ENCODE data around the gene BRD7.

BRD7 gene

DNA sequence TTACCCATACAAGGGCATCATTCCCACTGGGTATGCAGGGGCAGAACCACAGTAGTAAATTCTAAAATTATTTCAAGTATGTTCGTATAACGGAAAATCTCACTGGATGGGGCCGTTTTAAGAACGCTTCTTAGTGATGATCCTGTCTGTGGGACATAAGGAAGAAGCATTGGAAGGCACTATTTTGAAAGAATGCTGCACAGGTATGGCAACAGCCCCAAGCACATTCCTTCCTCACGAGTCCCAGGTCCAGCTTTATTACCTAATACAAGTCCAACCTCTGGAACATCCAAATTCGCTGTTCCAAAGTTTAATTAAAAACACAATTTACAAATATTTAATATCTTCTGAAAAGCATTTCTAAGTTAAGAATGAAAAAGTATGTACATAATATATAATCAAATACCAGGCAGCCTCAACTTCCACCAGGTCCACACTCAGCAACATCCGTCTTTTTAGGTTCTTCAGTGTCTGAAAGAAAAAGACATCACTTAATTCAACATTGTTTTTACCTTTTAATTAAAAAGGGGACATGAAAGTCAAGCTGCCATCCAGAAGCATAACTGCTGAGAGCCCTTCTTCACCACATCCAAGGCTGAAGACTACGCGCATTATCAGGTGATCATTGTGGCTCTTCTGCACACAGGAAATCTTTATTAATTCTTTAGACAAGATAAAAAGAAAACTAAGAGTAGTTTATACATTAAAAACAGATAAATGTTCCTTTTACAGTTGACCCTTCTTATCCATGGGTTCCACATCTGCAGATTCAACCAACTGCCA, 49.8 kb downstream of the BRD7 start:
- DNase-seq (ENCODE audit: low spot score): no peak

DNA sequence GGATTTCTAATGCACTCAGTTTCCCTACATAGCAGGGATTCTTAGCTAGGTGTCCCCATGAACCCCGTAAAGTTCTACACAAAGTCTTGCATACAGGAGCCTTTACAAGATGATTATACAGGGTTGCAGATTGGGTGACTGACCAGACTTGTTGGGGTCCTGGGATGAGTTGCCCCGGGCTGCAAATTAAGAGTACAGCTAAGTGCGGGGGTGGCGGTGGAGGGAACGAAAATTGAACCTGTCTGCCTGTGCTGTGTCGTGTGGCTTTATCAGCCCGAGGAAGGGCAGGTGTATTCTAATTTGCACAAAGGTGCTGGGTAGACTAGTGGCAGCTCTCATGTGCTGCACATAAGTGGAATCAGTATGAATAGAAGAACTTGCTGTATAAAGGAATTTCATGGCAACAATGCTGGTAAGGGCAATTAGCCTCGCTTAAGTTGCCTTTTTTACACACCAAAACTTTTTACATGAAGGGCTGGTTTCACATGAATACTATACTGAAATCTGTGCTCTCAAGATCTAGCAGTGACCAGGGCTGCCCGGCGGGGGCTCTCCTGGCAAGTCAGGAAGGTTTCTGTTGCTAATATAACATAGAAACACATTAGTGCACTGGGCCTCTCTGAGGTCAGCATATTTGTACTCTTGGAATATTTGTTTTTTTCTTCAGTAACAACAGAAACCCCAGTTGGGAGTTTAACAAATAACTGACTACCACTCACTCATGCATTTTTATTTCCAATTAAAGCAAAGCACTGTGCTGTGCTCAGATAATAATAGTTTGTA, 51.7 kb downstream of the BRD7 start:
- no peak for DNase-seq (ENCODE audit: low spot score)

DNA sequence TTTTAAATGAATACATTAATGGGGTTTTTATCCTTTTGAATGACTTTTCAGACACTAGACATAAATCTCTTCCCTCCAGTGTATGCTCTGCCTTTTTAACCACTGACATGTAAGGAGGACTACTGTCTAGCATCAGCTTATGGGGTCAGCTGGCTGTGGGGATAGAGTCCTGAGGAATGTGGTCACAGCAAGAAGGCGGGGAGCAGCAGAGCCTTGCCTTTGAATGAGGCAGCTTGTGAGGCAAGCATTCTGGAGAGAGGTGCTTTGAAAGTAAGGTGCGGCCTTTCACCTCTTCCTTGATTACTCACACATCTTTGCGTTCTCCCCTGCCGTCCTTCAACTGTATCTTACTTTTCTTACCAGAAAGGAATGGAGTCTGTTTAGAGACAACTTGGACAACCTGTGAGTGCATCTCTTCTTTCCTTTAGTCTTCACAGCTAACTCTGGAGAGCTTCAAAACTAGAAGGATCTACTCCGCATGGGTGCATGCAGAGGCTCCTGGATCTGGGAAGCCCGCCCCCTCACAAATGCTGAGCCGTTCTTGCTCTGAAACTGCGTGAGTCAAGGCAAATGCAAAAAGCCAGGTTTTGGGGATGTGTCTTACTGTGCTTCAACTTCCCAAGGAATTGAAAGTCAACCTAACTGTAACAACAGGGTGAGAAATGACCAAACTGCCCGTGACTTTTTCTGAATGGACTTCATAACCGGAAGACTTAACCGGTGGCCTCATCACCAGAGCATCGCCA, 52.5 kb downstream of the BRD7 start:
- DNase-seq (ENCODE audit: low spot score): peak; percentile 49

GRCh38 chr16:50315346-50315997, 53.3 kb downstream of the BRD7 start:
- no peak for DNase-seq (ENCODE audit: low spot score)

GRCh38 chr16:50314665-50315064, 54.1 kb downstream of the BRD7 start:
- no peak for DNase-seq (ENCODE audit: low spot score)

DNA sequence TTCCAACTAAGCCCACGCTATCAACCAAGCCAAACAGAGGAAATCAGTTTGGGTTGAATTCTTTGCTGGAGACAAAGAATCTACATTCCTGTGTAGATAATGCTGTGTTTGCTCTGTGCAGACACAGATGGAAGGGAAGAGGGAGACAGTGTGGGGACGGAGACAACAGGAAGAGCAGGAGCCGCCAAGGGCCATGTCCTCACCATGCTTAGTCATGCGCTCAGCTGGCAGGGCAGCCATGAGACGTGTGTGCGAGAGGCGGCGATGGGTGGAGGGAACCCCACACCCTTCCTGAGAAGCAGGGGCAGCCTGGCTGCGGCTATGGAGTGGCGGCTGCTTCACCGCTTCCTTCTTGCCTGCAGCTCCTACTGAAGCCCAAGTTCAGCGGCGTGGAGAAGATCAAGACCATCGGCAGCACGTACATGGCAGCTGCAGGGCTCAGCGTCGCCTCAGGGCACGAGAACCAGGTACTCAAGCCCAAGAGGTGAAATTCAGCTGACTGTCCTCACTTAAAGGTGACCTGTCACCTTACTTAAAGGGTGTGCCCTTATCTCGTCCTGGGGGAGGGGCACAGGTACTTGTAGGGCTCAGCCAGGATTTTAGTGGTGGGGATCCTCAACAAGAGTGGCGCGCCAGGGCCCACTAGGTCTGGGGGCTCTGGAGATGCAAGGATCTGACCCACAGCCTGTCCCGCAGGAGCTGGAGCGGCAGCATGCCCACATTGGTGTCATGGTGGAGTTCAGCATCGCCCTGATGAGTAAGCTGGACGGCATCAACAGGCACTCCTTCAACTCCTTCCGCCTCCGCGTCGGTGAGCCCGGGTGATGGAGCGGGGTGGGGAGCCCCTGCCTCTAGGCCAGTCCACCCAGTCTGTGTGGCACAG, 55.0 kb downstream of the BRD7 start:
- DNase-seq (ENCODE audit: low spot score): peak; percentile 25

GRCh38 chr16:50311891-50312501, 56.8 kb downstream of the BRD7 start:
- no peak for DNase-seq (ENCODE audit: low spot score)

DNA sequence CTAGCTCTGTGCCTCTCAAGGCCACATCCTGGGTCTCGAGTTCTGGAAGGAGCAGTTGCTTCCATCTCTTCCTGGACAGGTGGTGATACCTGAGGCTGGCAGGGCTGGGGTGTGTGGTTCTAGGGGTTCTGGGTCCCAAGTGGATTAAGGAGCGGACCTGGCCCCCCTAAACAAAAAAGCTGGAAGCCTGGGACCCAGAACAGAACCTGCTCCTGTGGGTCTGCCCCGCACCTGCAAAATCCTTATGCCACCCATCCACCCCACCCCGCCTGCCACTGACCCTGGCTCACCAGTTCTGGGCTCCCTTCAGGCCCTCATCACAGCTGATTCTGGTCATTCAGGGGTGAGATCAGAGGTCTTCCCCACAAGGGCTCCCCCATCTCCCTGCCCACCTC, 57.7 kb downstream of the BRD7 start:
- DNase-seq (ENCODE audit: low spot score): no peak

GRCh38 chr16:50310308-50311133, 58.3 kb downstream of the BRD7 start:
- DNase-seq (ENCODE audit: low spot score): no peak

DNA sequence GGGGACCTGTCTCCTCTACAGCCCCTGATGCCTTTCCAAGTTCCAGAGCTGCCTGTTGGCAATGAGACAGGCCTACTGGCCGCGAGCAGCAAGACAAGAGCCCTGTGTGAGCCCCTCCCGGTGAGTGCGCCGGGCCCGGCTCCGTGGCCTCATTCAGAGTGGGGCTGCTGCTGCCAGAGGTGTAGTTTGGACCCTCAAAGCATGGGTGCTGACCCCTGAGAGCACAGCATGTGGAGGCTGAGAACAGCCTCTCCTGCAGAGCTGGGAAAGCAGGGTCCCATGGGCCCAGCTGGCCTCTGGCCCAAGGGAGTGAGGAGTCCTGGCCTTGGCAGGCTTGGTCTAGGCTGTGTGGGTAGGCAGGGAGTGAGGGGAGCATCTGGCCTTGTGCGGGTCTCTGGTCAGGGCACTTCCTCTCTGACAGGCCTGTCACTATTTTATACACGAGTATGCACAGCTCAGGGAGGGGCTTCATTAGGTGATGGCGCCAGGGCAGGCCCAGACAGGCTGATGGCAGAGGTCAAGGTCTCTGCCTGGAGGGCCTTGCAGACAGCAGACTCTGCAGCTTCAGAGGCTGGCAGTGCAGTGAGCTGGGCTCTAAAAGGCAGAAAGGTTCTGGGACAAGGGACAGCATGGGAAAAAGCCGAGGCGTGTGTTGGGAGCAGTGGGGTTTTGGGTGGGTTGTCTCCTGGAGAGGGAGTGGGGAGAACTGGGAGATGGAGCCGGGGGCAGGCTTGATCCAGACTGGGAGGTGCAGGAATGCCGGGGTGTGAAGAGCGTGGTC, 59.1 kb downstream of the BRD7 start:
- no peak for DNase-seq (ENCODE audit: low spot score)

DNA sequence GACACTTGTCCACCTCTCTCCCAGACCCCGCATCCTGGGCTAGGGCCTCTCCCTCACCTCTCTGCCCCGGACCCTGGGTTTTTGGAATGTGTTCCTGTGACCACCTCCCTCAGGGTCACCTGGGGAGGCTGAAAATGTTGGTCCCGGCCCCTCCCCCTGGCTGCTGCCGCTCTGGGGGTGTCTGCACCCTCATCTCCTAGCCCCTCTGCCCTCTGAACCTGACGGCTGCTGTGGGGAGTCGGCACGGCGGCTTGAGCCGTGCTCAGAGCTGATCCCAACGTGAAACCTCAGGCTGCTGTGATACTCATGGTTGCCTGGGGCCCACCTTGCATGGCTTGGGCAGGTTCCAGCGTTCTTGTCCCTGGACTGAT, 59.6 kb downstream of the BRD7 start:
- DNase-seq (ENCODE audit: low spot score): no peak

DNA sequence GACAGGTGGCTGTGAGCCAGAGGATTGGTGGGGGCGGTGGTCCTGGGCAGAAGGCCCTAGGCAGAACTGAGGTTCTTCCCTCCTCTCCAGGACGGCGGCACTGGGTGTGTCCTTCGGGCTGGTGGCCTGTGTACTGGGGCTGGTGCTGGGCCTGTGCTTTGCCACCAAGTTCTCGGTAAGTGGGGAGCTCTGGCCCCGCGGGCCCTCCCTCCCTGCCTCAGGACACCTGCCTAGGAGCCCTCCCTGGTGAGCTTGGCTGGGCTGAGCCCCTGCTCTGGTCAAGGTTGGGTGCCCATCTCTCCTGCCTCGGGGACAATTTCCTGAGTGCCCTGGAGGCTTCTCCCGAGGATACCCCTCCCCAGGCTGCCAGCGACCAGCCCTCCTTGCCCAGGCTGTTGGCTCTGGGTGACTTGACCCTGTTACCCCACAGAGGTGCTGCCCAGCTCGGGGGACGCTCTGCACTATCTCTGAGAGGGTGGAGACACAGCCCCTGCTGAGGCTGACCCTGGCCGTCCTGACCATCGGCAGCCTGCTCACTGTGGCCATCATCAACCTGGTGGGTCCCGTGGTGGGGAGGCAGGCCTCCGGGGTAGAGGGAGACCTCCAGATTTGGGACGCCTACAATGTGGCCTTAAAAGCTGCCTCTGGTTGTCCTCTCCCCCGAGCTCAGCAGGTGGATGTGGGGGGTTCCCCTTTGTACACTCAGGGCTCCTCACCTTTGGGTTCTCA, 60.4 kb downstream of the BRD7 start:
- no peak for DNase-seq (ENCODE audit: low spot score)

DNA sequence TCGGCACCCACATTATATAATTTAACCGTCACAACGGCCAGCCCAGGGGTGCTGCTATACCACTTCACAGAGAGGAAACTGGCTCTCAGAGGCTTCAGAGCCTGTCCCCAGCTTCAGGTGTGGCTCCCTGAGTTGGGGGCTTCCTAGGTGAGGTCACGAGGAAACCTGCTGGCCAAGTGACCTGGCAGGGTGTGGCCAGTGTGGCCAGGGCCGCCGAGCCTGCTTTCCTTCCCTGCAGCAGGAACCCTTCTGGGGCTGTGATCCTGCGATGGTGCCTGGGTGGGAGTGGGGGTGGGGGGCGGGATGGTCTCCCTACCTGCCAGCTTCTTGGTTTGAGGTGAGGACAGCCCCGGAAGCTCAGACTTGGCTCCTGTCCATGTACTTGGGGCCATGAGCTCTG, 62.5 kb downstream of the BRD7 start:
- DNase-seq (ENCODE audit: low spot score): no peak

GRCh38 chr16:50305441-50306061, 63.2 kb downstream of the BRD7 start:
- no peak for DNase-seq (ENCODE audit: low spot score)

- no peak for DNase-seq (ENCODE audit: low spot score)
Measured at GRCh38 chr16:50304467-50305440, 64.0 kb downstream of the BRD7 start.

DNA sequence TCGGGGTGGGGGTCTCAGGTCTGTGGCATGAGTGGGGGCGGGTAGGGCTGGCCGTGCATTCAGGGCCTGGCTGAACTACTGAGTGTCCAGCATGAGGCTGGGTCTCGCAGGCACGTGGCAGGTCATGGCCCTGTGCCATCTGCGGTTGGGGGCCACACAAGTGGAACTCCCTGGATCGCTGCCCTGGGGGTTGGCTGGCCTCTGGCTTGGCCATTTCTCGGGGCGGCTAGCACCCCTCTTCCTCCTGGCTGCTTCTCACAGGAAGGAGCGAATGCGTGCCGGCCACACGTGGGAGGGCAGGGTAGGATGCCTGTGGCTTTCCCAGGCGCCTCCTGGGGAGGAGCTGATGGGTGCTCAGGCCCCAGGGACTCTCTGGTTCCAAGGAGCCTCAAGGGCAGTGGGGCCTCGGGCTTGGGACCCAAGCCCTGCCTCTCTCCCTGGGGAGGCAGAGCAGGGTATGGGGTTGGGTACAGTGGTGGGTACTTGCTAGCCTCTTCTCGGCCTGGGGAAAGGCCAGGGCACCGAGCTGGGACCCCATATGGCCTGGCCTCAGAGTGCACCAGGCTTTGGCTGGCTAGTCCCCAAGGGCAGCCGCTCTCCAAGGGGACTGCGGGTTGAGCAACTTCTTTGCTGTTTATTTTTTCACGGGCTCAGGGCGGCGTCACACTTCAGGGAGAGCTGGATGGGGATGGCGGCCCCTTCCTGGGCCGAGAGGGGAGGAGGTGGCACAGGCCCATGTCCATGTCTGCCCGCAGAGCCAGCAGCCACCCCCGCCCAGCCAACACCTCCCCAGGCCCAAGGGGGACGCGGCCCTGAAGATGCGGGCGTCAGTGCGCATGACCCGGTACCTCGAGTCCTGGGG, 65.0 kb downstream of the BRD7 start:
- no peak for DNase-seq (ENCODE audit: low spot score)
